NCI-H1417 treated with DMSO at 0.1 percent for 48 hours (cell line): ENCODE data around the gene ZNG1E.
"Not testable (repeated sequence)": the region's sequence is repeated elsewhere in the genome, so short reads cannot be mapped to it uniquely, and the experiment has no call there.

Source experiments
- DNase-seq: peaks from one replicate; lab custom pipeline; 2025; lab: John Stamatoyannopoulos, UW

The ZNG1E gene

GRCh38 chr9:65675589-65676021 lies at the start of gene ZNG1E:
TSS of gene ZNG1E (plus strand) at chr9:65675928. CDS start at chr9:65675977, 49 bp downstream.
- not testable (repeated sequence) for DNase-seq

- DNase-seq = not testable (repeated sequence)
Measured at GRCh38 chr9:65673579-65673978, 2.1 kb upstream of the ZNG1E start.

GRCh38 chr9:65675018-65675417 lies 710 bp upstream of the ZNG1E start:
- DNase-seq = not testable (repeated sequence)

GRCh38 chr9:65676389-65676788 lies 661 bp downstream of the ZNG1E start:
- not testable (repeated sequence) for DNase-seq

GRCh38 chr9:65678533-65678932 lies 2.8 kb downstream of the ZNG1E start:
- not testable (repeated sequence) for DNase-seq

- DNase-seq = not testable (repeated sequence)
Measured at GRCh38 chr9:65703550-65703949, 27.8 kb downstream of the ZNG1E start.

GRCh38 chr9:65714445-65714844 lies 38.7 kb downstream of the ZNG1E start:
- not testable (repeated sequence) for DNase-seq

- DNase-seq = not testable (repeated sequence)
Measured at GRCh38 chr9:65737096-65737564, 61.4 kb downstream of the ZNG1E start, which contains the start of gene FOXD4L4. TSS of gene FOXD4L4 (plus strand) at chr9:65737146. CDS start at chr9:65737146, 0 bp downstream.

GRCh38 chr9:65738133-65738532 lies 62.4 kb downstream of the ZNG1E start:
- not testable (repeated sequence) for DNase-seq
